Erythroblast (primary cell): Measurements from ENCODE around the gene RPS19.

Source experiments
- GATA1 ChIP-seq: IDR thresholded peaks from 2 replicates; pipeline ENCODE4 v1.6.1; 2011; ENCODE audit warnings: low read depth, mild to moderate bottlenecking, control low read depth, low read length, moderate library complexity
- POLR2A ChIP-seq: IDR thresholded peaks from 2 replicates; pipeline ENCODE4 v1.6.1; 2011; ENCODE audit warnings: mild to moderate bottlenecking, low read length

GRCh38 chr19:41860419-41861115 is 512 bp downstream of the RPS19 start:
- TF ChIP-seq POLR2A (no peak), GATA1 (no peak)
